Esophagus squamous epithelium (tissue), 5 donors: ENCODE results near the gene MLNR. TPM values are rescaled to one million over a fixed set of nuclear protein-coding genes. Genes with fewer than 3 reads are reported as not detected.

ENCODE experiments used
- DNase-seq: peaks from one replicate; lab custom pipeline; 2025; lab: John Stamatoyannopoulos, UW
- H3K27ac ChIP-seq, 4 donors: fragments of 200-600 bp; sonication (generic); one replicate each; pipeline ENCODE4 v1.5.1; 2016 to 2019; ENCODE audit warnings: mild to moderate bottlenecking in 1 of 4
- H3K27me3 ChIP-seq, 4 donors: fragments of 200-600 bp; sonication (generic); 1 replicate in 3 of 4; 2 replicates in 1 of 4; pipeline versions ENCODE4 v1.5.1 to v1.6.0; 2017 to 2021; ENCODE audit warnings: antibody characterized with exemption in 1 of 4
- H3K36me3 ChIP-seq, 3 donors: fragments of 200-600 bp; sonication (generic); one replicate each; pipeline ENCODE4 v1.5.1; 2016 to 2019
- H3K4me1 ChIP-seq, 3 donors: fragments of 200-600 bp; sonication (generic); one replicate each; pipeline ENCODE4 v1.5.1; 2017 to 2019
- H3K4me3 ChIP-seq, 4 donors: fragments of 200-600 bp; sonication (generic); 1 replicate in 3 of 4; 2 replicates in 1 of 4; pipeline ENCODE4 v1.5.1; 2016 to 2019; ENCODE audit warnings: mild to moderate bottlenecking in 2 of 4, moderate library complexity in 1 of 4
- H3K9me3 ChIP-seq, 3 donors: fragments of 200-600 bp; sonication (generic); one replicate each; pipeline ENCODE4 v1.5.1; 2016 to 2019
- CTCF ChIP-seq, 6 experiments: fragments of 450-650 bp in 4 of 6; fragments of 200-600 bp in 2 of 6; sonication (generic) in 2 of 6; IDR thresholded peaks; one replicate each; pipeline ENCODE4 v1.5.1; 2016 to 2019; ENCODE audit warnings: antibody characterized with exemption in 6 of 6, mild to moderate bottlenecking in 4 of 6, moderate library complexity in 4 of 6
- POLR2A ChIP-seq, 4 donors: fragments of 450-650 bp; IDR thresholded peaks; one replicate each; pipeline ENCODE4 v1.6.1; 2017; ENCODE audit warnings: antibody characterized with exemption in 4 of 4, mild to moderate bottlenecking in 4 of 4, moderate library complexity in 3 of 4
- WGBS, 2 donors: methylation state at CpG; one replicate each; pipeline ENCODE4 v1.1.5; 2018; 5-methylcytosine and 5-hydroxymethylcytosine counted together
- intact Hi-C: fragments of 100-400 bp; cut with DNase I; formaldehyde crosslinking; loops from one replicate; pipeline ENCODE4 v1.15.0; 2022
- total RNA-seq, 4 donors: library from RNA; depleted of rRNA; stranded (reverse); fragments of >200 nt; gene quantifications; one replicate each; pipeline ENCODE4 v1.1.0, GENCODE V29; 2016
- donor health status: DM: yes; HTN: yes; CAD: no.

MLNR gene
- total RNA-seq, 4 donors from 2014 or later = 0.19 TPM; not detected in 3

DNA sequence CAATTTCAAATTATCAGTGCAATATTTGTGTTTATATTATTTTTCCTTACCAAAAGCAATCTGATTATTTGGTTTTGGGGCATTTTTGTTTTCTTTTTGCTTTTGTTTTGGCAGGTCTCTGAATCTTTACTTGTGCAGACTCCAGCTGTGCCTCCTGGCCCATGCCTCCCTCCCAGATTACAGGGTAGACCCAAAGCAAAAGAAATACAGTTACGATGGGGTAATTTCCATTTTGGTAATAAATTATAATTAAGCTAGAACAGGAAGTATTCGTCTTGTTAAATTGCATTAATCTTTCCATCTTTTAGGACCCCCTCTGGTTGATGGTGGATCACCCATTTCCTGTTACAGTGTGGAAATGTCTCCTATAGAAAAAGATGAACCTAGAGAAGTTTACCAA, 29.2 kb upstream of the MLNR start:
- H3K4me1 ChIP-seq = no peaks in the 10 kb centered on the region
- no peak overlapping the region for H3K4me3 ChIP-seq
- 75 to 96% methylated on average over 2 of the region's 2 CpGs for WGBS, 2 donors
- no peak overlapping the region for H3K27ac ChIP-seq
- no peak for TF ChIP-seq CTCF (IDR thresholded peaks at IDR 0.05)
- TF ChIP-seq POLR2A (IDR thresholded peaks at IDR 0.05) = no peak
- H3K27me3 ChIP-seq = no peaks in the 10 kb centered on the region
- DNase-seq = no peak
- H3K36me3 ChIP-seq = peaks cover 0 to 98% (median 11%) of the 10 kb centered on the region in 3 donors
- no peaks in the 10 kb centered on the region for H3K9me3 ChIP-seq
- intact Hi-C loops = no loop called here

DNA sequence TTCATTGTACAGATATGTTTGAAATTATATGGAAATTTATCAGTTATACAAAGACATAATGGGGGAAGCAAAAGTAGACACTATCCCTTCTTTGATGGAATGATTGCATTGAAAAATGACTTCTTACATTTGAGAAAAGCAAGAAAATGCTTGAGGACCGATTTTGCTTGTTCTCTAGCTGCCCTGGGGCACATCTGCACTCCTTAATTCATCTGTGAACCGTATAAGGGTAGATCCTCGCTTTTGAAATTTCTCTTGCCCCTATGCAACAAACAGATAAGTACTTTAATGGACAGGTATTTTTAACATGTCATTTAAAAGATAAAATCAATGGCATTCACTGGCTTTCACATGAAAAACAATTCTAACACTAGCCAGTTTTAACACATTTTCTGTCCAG, 13.5 kb upstream of the MLNR start:
- Histone ChIP-seq H3K4me1 (no peaks in the 10 kb centered on the region), H3K36me3 (peaks cover 0 to 88% (median 0%) of the 10 kb centered on the region in 3 donors), H3K27me3 (no peaks in the 10 kb centered on the region), H3K4me3 (no peak overlapping the region), H3K9me3 (no peaks in the 10 kb centered on the region), H3K27ac (no peak overlapping the region)
- intact Hi-C loops = no loop called here
- TF ChIP-seq POLR2A (IDR thresholded peaks at IDR 0.05) (no peak), CTCF (IDR thresholded peaks at IDR 0.05) (no peak)
- no peak for DNase-seq
- 91 to 93% methylated on average over 3 of the region's 3 CpGs for WGBS, 2 donors

DNA sequence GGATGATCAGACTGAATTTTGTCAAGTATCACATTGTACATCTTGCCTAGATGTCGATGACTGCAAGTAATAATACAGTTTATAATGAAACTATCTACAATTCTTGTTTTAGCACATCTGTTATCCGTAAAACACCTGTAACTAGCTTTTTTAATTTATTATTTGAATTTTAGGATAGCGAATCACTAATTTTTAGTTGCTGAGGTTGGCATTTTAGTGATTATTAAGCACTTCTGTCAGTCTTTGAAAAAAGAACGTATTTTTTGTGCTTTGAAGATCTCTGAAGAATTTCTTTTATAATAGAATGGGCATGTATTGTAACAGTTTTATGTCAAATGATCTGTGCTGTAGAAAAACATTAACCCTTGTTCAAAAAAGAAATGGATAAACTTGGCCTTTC, 11.5 kb upstream of the MLNR start:
- Histone ChIP-seq H3K36me3 (peaks cover 0 to 68% (median 0%) of the 10 kb centered on the region in 3 donors), H3K27me3 (no peaks in the 10 kb centered on the region), H3K4me1 (no peaks in the 10 kb centered on the region), H3K4me3 (no peak overlapping the region), H3K27ac (no peak overlapping the region), H3K9me3 (no peaks in the 10 kb centered on the region)
- no peak for TF ChIP-seq CTCF (IDR thresholded peaks at IDR 0.05)
- no peak for TF ChIP-seq POLR2A (IDR thresholded peaks at IDR 0.05)
- DNase-seq = no peak
- 91 to 93% methylated on average over 4 of the region's 4 CpGs for WGBS, 2 donors
- intact Hi-C loops = no loop called here

DNA sequence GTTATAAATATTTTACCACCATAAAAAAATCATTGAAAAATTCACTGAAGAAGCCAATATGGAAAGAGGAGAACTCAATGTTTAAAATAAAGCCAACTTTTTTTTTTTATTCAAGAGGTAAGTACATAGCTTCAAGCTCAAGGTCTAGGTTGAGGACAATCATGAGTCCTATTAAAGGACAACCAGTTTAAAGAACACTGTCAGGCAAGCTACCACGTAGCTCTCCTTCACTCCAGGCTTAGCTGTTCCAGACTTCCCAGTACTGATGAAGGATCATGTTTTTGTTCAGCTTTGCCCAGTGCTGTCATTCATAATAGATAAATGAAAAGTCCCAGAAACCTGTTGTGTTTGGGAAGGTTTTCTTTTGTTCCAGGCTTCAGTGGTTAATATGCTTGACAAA, 10.0 kb upstream of the MLNR start:
- H3K36me3 ChIP-seq = peaks cover 0 to 53% (median 0%) of the 10 kb centered on the region in 3 donors
- no peak for DNase-seq
- intact Hi-C loops = no loop called here
- no peaks in the 10 kb centered on the region for H3K4me1 ChIP-seq
- H3K27ac ChIP-seq = no peak overlapping the region
- TF ChIP-seq CTCF (IDR thresholded peaks at IDR 0.05) = no peak
- no peak for TF ChIP-seq POLR2A (IDR thresholded peaks at IDR 0.05)
- H3K9me3 ChIP-seq = no peaks in the 10 kb centered on the region
- no peaks in the 10 kb centered on the region for H3K27me3 ChIP-seq
- WGBS, 2 donors = 100% methylated on average over 1 of the region's 1 CpG
- H3K4me3 ChIP-seq = no peak overlapping the region

GRCh38 chr13:49210669-49211068, 9.5 kb upstream of the MLNR start:
- Histone ChIP-seq H3K36me3 (peaks cover 0 to 48% (median 0%) of the 10 kb centered on the region in 3 donors), H3K9me3 (no peaks in the 10 kb centered on the region), H3K27me3 (no peaks in the 10 kb centered on the region), H3K27ac (no peak overlapping the region), H3K4me1 (no peaks in the 10 kb centered on the region), H3K4me3 (no peak overlapping the region)
- intact Hi-C loops = no loop called here
- 90 to 91% methylated on average over 5 of the region's 5 CpGs for WGBS, 2 donors
- DNase-seq = no peak
- TF ChIP-seq POLR2A (IDR thresholded peaks at IDR 0.05) (no peak), CTCF (IDR thresholded peaks at IDR 0.05) (no peak)
